Measurements from ENCODE around the gene USP47. TPM values are rescaled to one million over a fixed set of nuclear protein-coding genes. Genes with fewer than 3 reads are reported as not detected.

The USP47 gene
- total RNA-seq, 1 donor from 2014 or later = 46.1 TPM

DNA sequence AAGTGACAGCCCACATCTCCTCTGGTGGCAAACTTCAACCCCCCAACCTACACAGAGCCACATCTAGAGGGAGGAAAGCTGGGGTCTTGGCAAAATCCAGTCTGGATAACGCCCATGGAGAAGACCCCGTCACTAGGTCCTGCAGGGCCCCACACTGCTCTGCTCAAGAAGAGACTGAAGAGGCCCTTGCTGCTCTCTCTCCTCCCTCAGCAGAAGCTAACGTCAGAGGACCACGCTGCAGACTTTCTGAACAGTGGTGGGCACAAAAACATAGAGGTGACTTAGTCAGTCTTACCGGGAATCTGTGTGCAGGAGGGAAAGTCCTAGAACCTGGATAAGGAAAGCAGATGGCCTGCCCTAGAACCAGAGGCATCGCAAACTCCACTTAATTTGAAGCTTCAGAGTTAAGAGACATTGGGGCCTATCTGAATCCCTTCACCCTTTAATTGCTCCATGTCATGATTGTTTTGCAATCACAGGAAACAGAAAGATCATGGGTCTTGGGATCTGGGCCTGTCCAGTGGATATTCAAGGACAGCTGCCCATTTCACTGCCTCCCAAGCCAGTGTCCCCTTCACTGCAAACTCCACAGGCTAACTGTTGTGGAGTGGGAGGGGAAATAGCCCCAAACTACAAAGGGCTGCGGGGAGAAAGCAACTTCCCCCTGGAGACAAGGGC, 164.9 kb downstream of the USP47 start:
- Mint-ChIP-seq H3K27me3 (ENCODE audit: unreplicated experiment) (no peaks in the 10 kb centered on the region), H3K36me3 (ENCODE audit: unreplicated experiment) (peaks cover 15% of the 10 kb centered on the region), H3K27ac (ENCODE audit: unreplicated experiment) (peak overlapping the region; percentile 72), H3K4me1 (ENCODE audit: unreplicated experiment) (peaks cover 55% of the 10 kb centered on the region), H3K4me3 (ENCODE audit: unreplicated experiment) (peak overlapping the region; percentile 87), H3K9me3 (ENCODE audit: unreplicated experiment) (no peaks in the 10 kb centered on the region)
- TF ChIP-seq, protein P1, sequence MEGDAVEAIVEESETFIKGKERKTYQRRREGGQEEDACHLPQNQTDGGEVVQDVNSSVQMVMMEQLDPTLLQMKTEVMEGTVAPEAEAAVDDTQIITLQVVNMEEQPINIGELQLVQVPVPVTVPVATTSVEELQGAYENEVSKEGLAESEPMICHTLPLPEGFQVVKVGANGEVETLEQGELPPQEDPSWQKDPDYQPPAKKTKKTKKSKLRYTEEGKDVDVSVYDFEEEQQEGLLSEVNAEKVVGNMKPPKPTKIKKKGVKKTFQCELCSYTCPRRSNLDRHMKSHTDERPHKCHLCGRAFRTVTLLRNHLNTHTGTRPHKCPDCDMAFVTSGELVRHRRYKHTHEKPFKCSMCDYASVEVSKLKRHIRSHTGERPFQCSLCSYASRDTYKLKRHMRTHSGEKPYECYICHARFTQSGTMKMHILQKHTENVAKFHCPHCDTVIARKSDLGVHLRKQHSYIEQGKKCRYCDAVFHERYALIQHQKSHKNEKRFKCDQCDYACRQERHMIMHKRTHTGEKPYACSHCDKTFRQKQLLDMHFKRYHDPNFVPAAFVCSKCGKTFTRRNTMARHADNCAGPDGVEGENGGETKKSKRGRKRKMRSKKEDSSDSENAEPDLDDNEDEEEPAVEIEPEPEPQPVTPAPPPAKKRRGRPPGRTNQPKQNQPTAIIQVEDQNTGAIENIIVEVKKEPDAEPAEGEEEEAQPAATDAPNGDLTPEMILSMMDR (IDR thresholded peaks at IDR 0.05) = no peak
- DNase-seq (ENCODE audit: extremely low spot score, unreplicated experiment) = no peak

DNA sequence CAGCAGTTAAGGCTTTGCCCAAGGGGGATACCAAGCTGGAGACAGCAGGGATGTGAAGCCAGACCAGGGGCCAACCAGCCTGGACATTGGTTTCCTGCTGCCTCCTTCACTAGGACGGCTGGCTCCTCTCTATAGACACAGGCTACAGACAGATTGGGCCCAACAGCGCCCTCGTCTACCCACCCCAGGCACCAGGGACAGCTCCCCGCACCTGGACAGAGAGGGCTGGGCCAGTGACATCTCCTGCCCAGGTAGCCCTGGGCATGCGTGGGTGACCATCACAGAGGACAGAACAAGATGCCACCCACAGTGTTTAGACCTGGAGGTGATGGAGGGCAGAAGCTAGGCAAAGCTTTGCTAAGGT, 165.4 kb downstream of the USP47 start:
- H3K9me3 Mint-ChIP-seq (ENCODE audit: unreplicated experiment) = no peaks in the 10 kb centered on the region
- TF ChIP-seq, protein P1 (IDR thresholded peaks at IDR 0.05) = no peak
- peak overlapping the region; percentile 87 for H3K4me3 Mint-ChIP-seq (ENCODE audit: unreplicated experiment)
- peak overlapping the region; percentile 72 for H3K27ac Mint-ChIP-seq (ENCODE audit: unreplicated experiment)
- H3K36me3 Mint-ChIP-seq (ENCODE audit: unreplicated experiment) = peaks cover 12% of the 10 kb centered on the region
- H3K4me1 Mint-ChIP-seq (ENCODE audit: unreplicated experiment) = peaks cover 55% of the 10 kb centered on the region
- H3K27me3 Mint-ChIP-seq (ENCODE audit: unreplicated experiment) = no peaks in the 10 kb centered on the region
- DNase-seq (ENCODE audit: extremely low spot score, unreplicated experiment) = no peak

DNA sequence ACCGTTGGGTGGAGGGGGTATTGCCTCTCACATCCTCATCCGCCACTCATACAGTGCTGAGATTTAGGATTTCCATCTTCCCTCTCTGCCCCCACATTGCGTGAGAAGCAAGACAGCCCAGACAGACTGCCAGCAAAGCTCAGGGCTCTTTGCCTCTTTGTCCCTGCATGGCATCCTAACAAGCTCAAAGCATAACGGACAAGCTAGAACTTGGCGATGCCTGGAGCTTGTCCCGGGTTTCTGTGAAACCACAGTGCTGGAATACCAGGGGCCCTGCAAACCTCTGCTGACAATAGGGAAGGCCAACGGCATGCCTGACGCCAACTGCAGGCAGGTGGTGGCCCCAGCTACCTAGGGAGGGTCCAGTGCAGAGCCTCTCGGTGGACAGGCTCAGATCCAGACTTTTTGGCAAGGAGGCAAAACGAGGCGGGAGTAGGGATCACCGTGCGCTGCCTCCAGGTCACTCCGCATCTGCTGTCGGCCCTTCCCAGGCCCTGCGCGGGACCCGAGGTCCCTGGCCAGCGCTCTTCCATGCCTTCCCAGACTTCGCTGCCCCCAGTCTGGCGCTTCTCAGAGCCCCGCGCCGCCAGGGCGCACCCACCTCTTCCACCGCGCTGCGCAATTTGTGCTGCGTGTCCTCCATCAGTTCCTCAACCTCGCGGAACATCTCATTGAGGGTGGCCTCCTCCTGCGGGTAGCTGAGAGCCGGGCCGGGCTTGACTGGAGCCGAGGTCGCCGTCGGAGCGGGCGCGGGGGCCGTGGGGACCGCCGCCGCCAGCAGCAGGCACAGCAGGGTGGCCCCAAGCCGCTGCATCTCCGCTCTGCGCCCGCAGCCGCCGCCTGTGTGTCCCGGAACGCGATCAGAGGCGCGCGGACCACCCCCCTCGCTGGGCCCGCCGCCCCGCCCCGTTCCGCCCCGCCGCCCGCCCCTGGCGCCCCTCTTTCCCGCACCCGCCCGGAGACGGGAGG, 166.3 kb downstream of the USP47 start, which contains the start of gene DKK3:
DKK3 (minus strand) TSS at position 858 of the 969 bp plus-strand sequence; CDS start at position 814, 44 bp downstream.
- Mint-ChIP-seq H3K9me3 (ENCODE audit: unreplicated experiment) (no peaks in the 10 kb centered on the region), H3K4me3 (ENCODE audit: unreplicated experiment) (peak within 1 kb of the TSS; percentile 91), H3K4me1 (ENCODE audit: unreplicated experiment) (peaks cover 54% of the 10 kb centered on the region), H3K27ac (ENCODE audit: unreplicated experiment) (peak within 1 kb of the TSS; percentile 82), H3K36me3 (ENCODE audit: unreplicated experiment) (peaks cover 6% of the 10 kb centered on the region), H3K27me3 (ENCODE audit: unreplicated experiment) (no peaks in the 10 kb centered on the region)
- TF ChIP-seq, protein P1 (IDR thresholded peaks at IDR 0.05) = no peak
- DNase-seq (ENCODE audit: extremely low spot score, unreplicated experiment) = no peak

Other genes starting within 250 kb of the USP47 start
- 39.8 and 42.5 TPM in 2 replicates for gene GALNT18, start 220.0 kb upstream of the USP47 start, total RNA-seq
- gene DKK3, start 166.7 kb downstream of the USP47 start, total RNA-seq = 548 and 587 TPM in 2 replicates